HL-60/S4 treated with retinoic acid at 250 ng/mL for 4 days and 3 days (cell line): Measurements from ENCODE around the gene TMEM179B.
"Not testable (repeated sequence)": the region's sequence is repeated elsewhere in the genome, so short reads cannot be mapped to it uniquely, and the experiment has no call there.

Source experiments
- in situ Hi-C: fragments of 300-500 bp; cut with MboI; formaldehyde crosslinking; loops from 2 replicates; pipeline ENCODE4 v1.7.0; 2022; ENCODE audit warnings: low sequenced_read_pairs

Gene TMEM179B

GRCh38 chr11:62787005-62787759 lies at the start of gene TMEM179B:
Gene TMEM179B (plus strand): TSS chr11:62787402. CDS start chr11:62787432, 30 bp downstream.
- in situ Hi-C loops: no loop called here

GRCh38 chr11:62747475-62748160 lies 39.6 kb upstream of the TMEM179B start:
- in situ Hi-C loops: no loop called here

GRCh38 chr11:62749931-62750330 lies 37.3 kb upstream of the TMEM179B start:
- in situ Hi-C loops: not testable (repeated sequence)

GRCh38 chr11:62752177-62752785 lies 34.9 kb upstream of the TMEM179B start:
- in situ Hi-C loops: no loop called here

GRCh38 chr11:62752994-62753735 lies 34.0 kb upstream of the TMEM179B start:
- in situ Hi-C loops: no loop called here

GRCh38 chr11:62753736-62754603 lies 33.2 kb upstream of the TMEM179B start, which contains the start of gene ZBTB3:
Gene ZBTB3 (minus strand): TSS chr11:62754160. CDS start chr11:62753664, 496 bp downstream.
- in situ Hi-C loops: no loop called here

GRCh38 chr11:62755086-62755615 lies 32.1 kb upstream of the TMEM179B start:
- in situ Hi-C loops: no loop called here

GRCh38 chr11:62757846-62758788 lies 29.1 kb upstream of the TMEM179B start:
- in situ Hi-C loops: no loop called here

GRCh38 chr11:62760867-62761227 lies 26.4 kb upstream of the TMEM179B start:
- in situ Hi-C loops: not testable (repeated sequence)

GRCh38 chr11:62770778-62771143 lies 16.4 kb upstream of the TMEM179B start:
- in situ Hi-C loops: no loop called here

GRCh38 chr11:62771144-62772021 lies 15.8 kb upstream of the TMEM179B start, which contains the start of gene TAF6L:
Gene TAF6L (plus strand): TSS chr11:62771396. CDS start chr11:62775784, 4,388 bp downstream.
- in situ Hi-C loops: no loop called here

- in situ Hi-C loops: no loop called here
Measured at GRCh38 chr11:62774407-62774806, 12.8 kb upstream of the TMEM179B start.

GRCh38 chr11:62775646-62776045 lies 11.6 kb upstream of the TMEM179B start:
- in situ Hi-C loops: no loop called here

- in situ Hi-C loops: no loop called here
Measured at GRCh38 chr11:62777389-62777788, 9.8 kb upstream of the TMEM179B start.

GRCh38 chr11:62778441-62778840 lies 8.8 kb upstream of the TMEM179B start:
- in situ Hi-C loops: no loop called here

- in situ Hi-C loops: no loop called here
Measured at GRCh38 chr11:62782753-62783152, 4.4 kb upstream of the TMEM179B start.

- in situ Hi-C loops: no loop called here
Measured at GRCh38 chr11:62786318-62787004, 741 bp upstream of the TMEM179B start.
